GM23248 (cell line): ENCODE measurements around the gene TNFRSF8. TPM values are rescaled to one million over a fixed set of nuclear protein-coding genes. Genes with fewer than 3 reads are reported as not detected.

ENCODE experiments used
- DNase-seq: peaks from one replicate; pipeline ENCODE4 v3.0.0-alpha.2; 2015
- H2AFZ ChIP-seq: fragments of 200-600 bp; sonication (generic); 2 replicates; pipeline ENCODE4 v1.6.1; 2016; ENCODE audit warnings: antibody characterized with exemption
- H3F3A ChIP-seq: fragments of 200-600 bp; sonication (generic); 2 replicates; pipeline ENCODE4 v1.6.1; 2016; ENCODE audit warnings: mild to moderate bottlenecking, antibody characterized with exemption, mixed run types; ENCODE audit not compliant: insufficient read depth
- H3K27ac ChIP-seq: fragments of 200-600 bp; sonication (generic); 2 replicates; pipeline ENCODE4 v1.5.1; 2016; ENCODE audit warnings: mild to moderate bottlenecking
- H3K27me3 ChIP-seq: fragments of 200-600 bp; sonication (generic); replicated peaks from 2 replicates; pipeline ENCODE4 v1.6.1; 2016; ENCODE audit warnings: mild to moderate bottlenecking; ENCODE audit not compliant: insufficient read depth
- H3K36me3 ChIP-seq: fragments of 200-600 bp; sonication (generic); 2 replicates; pipeline ENCODE4 v1.6.1; 2016; ENCODE audit warnings: low read depth, mild to moderate bottlenecking
- H3K4me1 ChIP-seq: fragments of 200-600 bp; sonication (generic); 2 replicates; pipeline ENCODE4 v1.6.1; 2016; ENCODE audit warnings: mild to moderate bottlenecking; ENCODE audit not compliant: insufficient read depth
- H3K4me2 ChIP-seq: fragments of 200-600 bp; sonication (generic); one replicate; pipeline ENCODE4 v1.6.1; 2016; ENCODE audit warnings: mild to moderate bottlenecking; ENCODE audit not compliant: unreplicated experiment
- H3K4me3 ChIP-seq: fragments of 200-600 bp; sonication (generic); 2 replicates; pipeline ENCODE4 v1.5.1; 2016; ENCODE audit warnings: mild to moderate bottlenecking
- H3K79me2 ChIP-seq: fragments of 200-600 bp; sonication (generic); 2 replicates; pipeline ENCODE4 v1.6.1; 2016; ENCODE audit warnings: mild to moderate bottlenecking; ENCODE audit not compliant: insufficient read depth
- H3K9ac ChIP-seq: fragments of 200-600 bp; sonication (generic); 2 replicates; pipeline ENCODE4 v1.6.1; 2016; ENCODE audit warnings: mild to moderate bottlenecking
- H3K9me2 ChIP-seq: fragments of 200-600 bp; sonication (generic); 2 replicates; pipeline ENCODE4 v1.6.1; 2016; ENCODE audit warnings: mixed run types, mild to moderate bottlenecking, moderate library complexity; ENCODE audit not compliant: insufficient read depth
- H3K9me3 ChIP-seq: fragments of 200-600 bp; sonication (generic); one replicate; pipeline ENCODE4 v1.6.1; 2017; ENCODE audit warnings: low read depth
- H4K20me1 ChIP-seq: fragments of 200-600 bp; sonication (generic); 2 replicates; pipeline ENCODE4 v1.6.0; 2016; ENCODE audit not compliant: insufficient read depth
- EZH2 ChIP-seq: fragments of 200-600 bp; sonication (generic); IDR thresholded peaks from 2 replicates; pipeline ENCODE4 v1.6.1; 2018; ENCODE audit warnings: antibody characterized with exemption, mild to moderate bottlenecking; ENCODE audit not compliant: insufficient read depth, poor library complexity, severe bottlenecking
- EZH2phosphoT487 ChIP-seq: fragments of 200-600 bp; sonication (generic); IDR thresholded peaks from 2 replicates; pipeline ENCODE4 v1.6.1; 2018; ENCODE audit warnings: antibody characterized with exemption, moderate library complexity, mild to moderate bottlenecking, low read depth; ENCODE audit not compliant: insufficient read depth
- WGBS, 2 experiments: methylation state at CpG; one replicate each; pipeline ENCODE4 v1.1.6; 2015 to 2017; ENCODE audit warnings: low lambda C conversion rate in 2 of 2, low coverage in 1 of 2; ENCODE audit errors: missing lambda C conversion rate in 2 of 2; 5-methylcytosine and 5-hydroxymethylcytosine counted together
- in situ Hi-C: fragments of 300-500 bp; cut with MboI; formaldehyde crosslinking; loops from 2 replicates; pipeline ENCODE4 v1.15.0; 2020
- polyA plus RNA-seq: library from polyadenylated mRNA; unstranded; fragments of >200 nt; fragmentation: Nextera tagmentation; extraction: Ambion mirVana; gene quantifications from 2 replicates; pipeline ENCODE4 v1.2.1, GENCODE V29; 2016
- total RNA-seq: library from RNA; depleted of rRNA; stranded (reverse); fragments of >200 nt; shearing (Covaris generic); gene quantifications from 2 replicates; pipeline ENCODE4 v1.2.3, GENCODE V29; 2014

The TNFRSF8 gene
- total and polyA plus RNA-seq, 2 experiments from 2014 or later = 0.23 TPM; not detected in 1

GRCh38 chr1:12144236-12144635, 81.1 kb downstream of the TNFRSF8 start:
- no peaks in the 10 kb centered on the region for H3K36me3 ChIP-seq
- no peaks in the 10 kb centered on the region for H3K9me2 ChIP-seq
- H3K79me2 ChIP-seq = no peaks in the 10 kb centered on the region
- no peaks in the 10 kb centered on the region for H3F3A ChIP-seq
- in situ Hi-C loops = no loop called here
- 0 out of 2 replicates have a peak, but pooled peaks cover 3% of the 10 kb centered on the region for H3K4me1 ChIP-seq
- H3K4me2 ChIP-seq = no peak overlapping the region
- WGBS, 2 experiments = 95 to 96% methylated on average over 8 of the region's 8 CpGs
- no peak overlapping the region; the same call in 1 of the 2 replicates for H3K27ac ChIP-seq
- TF ChIP-seq EZH2 (no peak), EZH2phosphoT487 (no peak)
- no peak overlapping the region for H3K4me3 ChIP-seq
- no peak for DNase-seq
- H3K9me3 ChIP-seq = no peaks in the 10 kb centered on the region
- H4K20me1 ChIP-seq = no peaks in the 10 kb centered on the region
- no peaks in the 10 kb centered on the region for H3K27me3 ChIP-seq
- H3K9ac ChIP-seq = no peak overlapping the region
- no peak overlapping the region for H2AFZ ChIP-seq

- no peak overlapping the region for H3K27ac ChIP-seq
- H3F3A ChIP-seq = no peaks in the 10 kb centered on the region
- H3K9ac ChIP-seq = no peak overlapping the region
- H3K4me1 ChIP-seq = 0 out of 2 replicates have a peak, but pooled peaks cover 3% of the 10 kb centered on the region
- no peak overlapping the region for H3K4me3 ChIP-seq
- no peak for DNase-seq
- in situ Hi-C loops = no loop called here
- no peak overlapping the region for H2AFZ ChIP-seq
- no peaks in the 10 kb centered on the region for H3K27me3 ChIP-seq
- H3K79me2 ChIP-seq = no peaks in the 10 kb centered on the region
- WGBS, 2 experiments = 97 to 99% methylated on average over 4 of the region's 4 CpGs
- no peaks in the 10 kb centered on the region for H3K36me3 ChIP-seq
- H3K4me2 ChIP-seq = no peak overlapping the region
- TF ChIP-seq EZH2phosphoT487 = no peak
- no peaks in the 10 kb centered on the region for H4K20me1 ChIP-seq
- H3K9me2 ChIP-seq = no peaks in the 10 kb centered on the region
- H3K9me3 ChIP-seq = no peaks in the 10 kb centered on the region
These were observed 81.9 kb downstream of the TNFRSF8 start for GRCh38 chr1:12144969-12145368.

- no peak overlapping the region for H3K4me2 ChIP-seq
- no peaks in the 10 kb centered on the region for H3K36me3 ChIP-seq
- in situ Hi-C loops = no loop called here
- 0 out of 2 replicates have a peak, but pooled peaks cover 3% of the 10 kb centered on the region for H3K4me1 ChIP-seq
- no peaks in the 10 kb centered on the region for H3K27me3 ChIP-seq
- H4K20me1 ChIP-seq = no peaks in the 10 kb centered on the region
- no peak overlapping the region for H3K4me3 ChIP-seq
- DNase-seq = no peak
- H3K9me3 ChIP-seq = no peaks in the 10 kb centered on the region
- H3F3A ChIP-seq = no peaks in the 10 kb centered on the region
- no peaks in the 10 kb centered on the region for H3K9me2 ChIP-seq
- TF ChIP-seq EZH2phosphoT487 (no peak), EZH2 (no peak)
- no peak overlapping the region for H2AFZ ChIP-seq
- H3K9ac ChIP-seq = no peak overlapping the region
- H3K27ac ChIP-seq = no peak overlapping the region
- WGBS, 2 experiments = 89 to 94% methylated on average over 10 to 12 of the region's 12 CpGs
- H3K79me2 ChIP-seq = no peaks in the 10 kb centered on the region
These were observed 82.7 kb downstream of the TNFRSF8 start for GRCh38 chr1:12145616-12146342.

- Histone ChIP-seq H3K9me2 (no peaks in the 10 kb centered on the region), H4K20me1 (no peaks in the 10 kb centered on the region), H2AFZ (no peak overlapping the region), H3K9ac (no peak overlapping the region), H3K4me2 (no peak overlapping the region), H3K79me2 (no peaks in the 10 kb centered on the region), H3K27ac (no peak overlapping the region), H3K27me3 (no peaks in the 10 kb centered on the region), H3K36me3 (no peaks in the 10 kb centered on the region), H3K9me3 (no peaks in the 10 kb centered on the region), H3K4me3 (no peak overlapping the region), H3K4me1 (0 out of 2 replicates have a peak, but pooled peaks cover 3% of the 10 kb centered on the region), H3F3A (no peaks in the 10 kb centered on the region)
- TF ChIP-seq EZH2phosphoT487 (no peak), EZH2 (no peak)
- no peak for DNase-seq
- in situ Hi-C loops = no loop called here
- 85 to 87% methylated on average over 20 of the region's 20 CpGs for WGBS, 2 experiments
These were observed 83.4 kb downstream of the TNFRSF8 start for GRCh38 chr1:12146343-12147112.
